Measurements from ENCODE around the gene GAMT. TPM values are rescaled to one million over a fixed set of nuclear protein-coding genes. Genes with fewer than 3 reads are reported as not detected.

The GAMT gene
- total RNA-seq, 2 donors from 2014 or later: 4.9 to 11.2 TPM

- H3K4me1 Mint-ChIP-seq: peaks cover 13% of the 10 kb centered on the region
- no peaks in the 10 kb centered on the region for H3K27me3 Mint-ChIP-seq
- H3K36me3 Mint-ChIP-seq (ENCODE audit: low read depth): peaks cover 27% of the 10 kb centered on the region
- no peak overlapping the region for H3K27ac Mint-ChIP-seq
- H3K9me3 Mint-ChIP-seq: no peaks in the 10 kb centered on the region
- ATAC-seq (replicated peaks): no peak
- no peak overlapping the region for H3K4me3 Mint-ChIP-seq
Measured at GRCh38 chr19:1353144-1353543, 48.2 kb downstream of the GAMT start.

- Mint-ChIP-seq H3K4me3 (no peak overlapping the region), H3K27me3 (no peaks in the 10 kb centered on the region), H3K27ac (no peak overlapping the region), H3K9me3 (no peaks in the 10 kb centered on the region), H3K36me3 (ENCODE audit: low read depth) (peaks cover 10% of the 10 kb centered on the region), H3K4me1 (peaks cover 9% of the 10 kb centered on the region)
- no peak for ATAC-seq (replicated peaks)
Measured at GRCh38 chr19:1351381-1351851, 49.9 kb downstream of the GAMT start.

- H3K27me3 Mint-ChIP-seq: no peaks in the 10 kb centered on the region
- no peak for ATAC-seq (replicated peaks)
- H3K4me1 Mint-ChIP-seq: peaks cover 4% of the 10 kb centered on the region
- no peak overlapping the region for H3K27ac Mint-ChIP-seq
- H3K4me3 Mint-ChIP-seq: no peak overlapping the region
- no peaks in the 10 kb centered on the region for H3K9me3 Mint-ChIP-seq
- peaks cover 4% of the 10 kb centered on the region for H3K36me3 Mint-ChIP-seq (ENCODE audit: low read depth)
Measured at GRCh38 chr19:1350867-1351266, 50.5 kb downstream of the GAMT start.

- peak overlapping the region; percentile 63 for H3K27ac Mint-ChIP-seq
- no peaks in the 10 kb centered on the region for H3K9me3 Mint-ChIP-seq
- no peaks in the 10 kb centered on the region for H3K36me3 Mint-ChIP-seq (ENCODE audit: low read depth)
- peaks cover 5% of the 10 kb centered on the region for H3K4me1 Mint-ChIP-seq
- H3K27me3 Mint-ChIP-seq: no peaks in the 10 kb centered on the region
- H3K4me3 Mint-ChIP-seq: no peak overlapping the region
- no peak for ATAC-seq (replicated peaks)
Measured at GRCh38 chr19:1349211-1349610, 52.1 kb downstream of the GAMT start.

Other genes with a start within 250 kb of the GAMT start
- 100 to 1,000 TPM; 119 to 139 TPM for gene SBNO2, start 227.3 kb downstream of the GAMT start, total RNA-seq
- gene STK11, start 195.8 kb downstream of the GAMT start, total RNA-seq: 10 to 100 TPM; 77.0 to 86.6 TPM
- 1 to 10 TPM in 1 of 2 donors, under 1 TPM in 1; 0.77 to 1.4 TPM for gene CBARP, start 163.5 kb downstream of the GAMT start, total RNA-seq
- gene ATP5F1D, start 159.8 kb downstream of the GAMT start, total RNA-seq: 100 to 1,000 TPM; 148 to 210 TPM
- gene MIDN, start 153.0 kb downstream of the GAMT start, total RNA-seq: 10 to 100 TPM; 51.4 to 56.8 TPM
- 100 to 1,000 TPM; 150 to 172 TPM for gene CIRBP, start 132.2 kb downstream of the GAMT start, total RNA-seq
- 10 to 100 TPM; 52.9 to 85.9 TPM for gene FAM174C, start 126.0 kb downstream of the GAMT start, total RNA-seq
- gene EFNA2, start 115.7 kb downstream of the GAMT start, total RNA-seq: not detected
- gene NDUFS7, start 17.6 kb downstream of the GAMT start, total RNA-seq: 10 to 100 TPM; 51.5 to 87.9 TPM
- 100 to 1,000 TPM; 161 to 271 TPM for gene DAZAP1, start 6.0 kb upstream of the GAMT start, total RNA-seq
- 1,000 to 10,000 TPM; 1,611 to 1,688 TPM for gene RPS15, start 36.9 kb upstream of the GAMT start, total RNA-seq
- gene APC2, start 48.6 kb upstream of the GAMT start, total RNA-seq: under 1 TPM; 0.04 to 0.21 TPM
- 10 to 100 TPM; 36.5 to 37.2 TPM for gene C19orf25, start 77.7 kb upstream of the GAMT start, total RNA-seq
- 1 to 10 TPM; 2.4 to 7.8 TPM for gene PCSK4, start 88.8 kb upstream of the GAMT start, total RNA-seq
- 1 to 10 TPM; 1.7 to 2.2 TPM for gene REEP6, start 89.6 kb upstream of the GAMT start, total RNA-seq
- 1 to 10 TPM; 3.0 to 3.9 TPM for gene ADAMTSL5, start 111.5 kb upstream of the GAMT start, total RNA-seq
- gene PLK5, start 122.5 kb upstream of the GAMT start, total RNA-seq: not detected
- 1 to 10 TPM; 6.7 to 8.2 TPM for gene MEX3D, start 166.8 kb upstream of the GAMT start, total RNA-seq
- 100 to 1,000 TPM in 1 of 2 donors, 10 to 100 TPM in 1; 71.5 to 128 TPM for gene MBD3, start 191.3 kb upstream of the GAMT start, total RNA-seq
- 100 to 1,000 TPM; 120 to 209 TPM for gene UQCR11, start 203.9 kb upstream of the GAMT start, total RNA-seq